Stomach (tissue), 4 donors: ENCODE data around the gene KLC3.
"Not testable (repeated sequence)": the region's sequence is repeated elsewhere in the genome, so short reads cannot be mapped to it uniquely, and the experiment has no call there.

ENCODE experiments used
- CTCF ChIP-seq, 7 experiments: fragments of 450-650 bp in 4 of 7; fragments of 200-600 bp in 3 of 7; sonication (generic) in 3 of 7; IDR thresholded peaks; one replicate each; pipeline ENCODE4 v1.5.1; 2016 to 2019; ENCODE audit warnings: antibody characterized with exemption in 7 of 7, control low read depth in 2 of 7, mild to moderate bottlenecking in 1 of 7
- EP300 ChIP-seq: sonication (generic); formaldehyde crosslinking; IDR thresholded peaks from one replicate; pipeline ENCODE4 v1.6.1; 2017; ENCODE audit warnings: antibody characterized with exemption
- POLR2A ChIP-seq, 4 donors: fragments of 450-650 bp; IDR thresholded peaks; one replicate each; pipeline ENCODE4 v1.6.1; 2016; ENCODE audit warnings: antibody characterized with exemption in 4 of 4, control low read depth in 2 of 4, mild to moderate bottlenecking in 1 of 4, moderate library complexity in 1 of 4
- POLR2AphosphoS5 ChIP-seq, 3 donors: sonication (generic); formaldehyde crosslinking; IDR thresholded peaks; one replicate each; pipeline ENCODE4 v1.6.1; 2016; ENCODE audit warnings: antibody characterized with exemption in 3 of 3

GRCh38 chr19:45309322-45309721, 31.2 kb upstream of the KLC3 start:
- TF ChIP-seq CTCF (IDR thresholded peaks at IDR 0.05); POLR2A (IDR thresholded peaks at IDR 0.05); EP300; POLR2AphosphoS5 (IDR thresholded peaks at IDR 0.05): not testable (repeated sequence)
